A673 (cell line): ENCODE measurements around the gene CKB. TPM values are rescaled to one million over a fixed set of nuclear protein-coding genes. Genes with fewer than 3 reads are reported as not detected.
A peak's percentile ranks its signal among the peaks of the same experiment; 100 is the strongest.

Source experiments
- BruUV-seq: library from RNA; stranded (reverse); fragments of 400-500 nt; replicated peaks from 2 replicates; lab custom pipeline; 2021; lab: Mats Ljungman, UMichigan
- CTCF ChIA-PET: fragments of 300-600 bp; sonication (Branson Sonifier 250); formaldehyde crosslinking; loops from one replicate; lab custom pipeline; 2022; ENCODE audit warnings: antibody characterized with exemption; lab: Charles Lee
- POLR2A ChIA-PET: fragments of 300-600 bp; sonication (Branson Sonifier 250); formaldehyde crosslinking; loops from one replicate; lab custom pipeline; 2022; ENCODE audit warnings: antibody characterized with exemption; ENCODE audit not compliant: low non-redundant PET; lab: Charles Lee
- DNase-seq: peaks from one replicate; pipeline ENCODE4 v3.0.0-alpha.2; 2015; ENCODE audit warnings: low spot score
- H3K27ac ChIP-seq: fragments of 200-600 bp; sonication (generic); 2 replicates; pipeline ENCODE4 v1.5.1; 2016; ENCODE audit warnings: mixed run types, low read depth, mild to moderate bottlenecking, mixed read lengths, antibody characterized with exemption, low read length; ENCODE audit not compliant: poor library complexity, severe bottlenecking
- H3K27me3 ChIP-seq: fragments of 200-600 bp; sonication (generic); replicated peaks from 2 replicates; pipeline ENCODE4 v1.6.1; 2017; ENCODE audit warnings: mixed run types, low read depth, mild to moderate bottlenecking, mixed read lengths, antibody characterized with exemption, low read length; ENCODE audit not compliant: insufficient read depth, poor library complexity
- H3K36me3 ChIP-seq: fragments of 200-600 bp; sonication (generic); 2 replicates; pipeline ENCODE4 v1.6.1; 2016; ENCODE audit warnings: mixed run types, mild to moderate bottlenecking, mixed read lengths, antibody characterized with exemption, low read length; ENCODE audit not compliant: insufficient read depth, poor library complexity, severe bottlenecking
- H3K4me1 ChIP-seq: fragments of 200-600 bp; sonication (generic); 2 replicates; pipeline ENCODE4 v1.6.1; 2017; ENCODE audit warnings: mixed run types, mild to moderate bottlenecking, mixed read lengths, antibody characterized with exemption, low read length; ENCODE audit not compliant: insufficient read depth, poor library complexity, severe bottlenecking
- H3K4me3 ChIP-seq: fragments of 200-600 bp; sonication (generic); 2 replicates; pipeline ENCODE4 v1.5.1; 2016; ENCODE audit warnings: low read depth, mixed run types, mild to moderate bottlenecking, mixed read lengths, low read length; ENCODE audit not compliant: poor library complexity, severe bottlenecking
- H3K9me3 ChIP-seq: fragments of 200-600 bp; sonication (generic); 2 replicates; pipeline ENCODE4 v1.6.1; 2016; ENCODE audit warnings: mixed run types, low read depth, mild to moderate bottlenecking, mixed read lengths, antibody characterized with exemption, low read length; ENCODE audit not compliant: poor library complexity, severe bottlenecking
- CTCF ChIP-seq: fragments of 300-800, 200-600 bp; sonication (generic); conservative IDR thresholded peaks from 2 replicates; pipeline ENCODE4 v1.5.1; 2017; ENCODE audit warnings: low read depth, mild to moderate bottlenecking, antibody characterized with exemption, low read length, moderate library complexity, mixed read lengths
- EZH2 ChIP-seq: fragments of 200-600 bp; sonication (generic); IDR thresholded peaks from 2 replicates; pipeline ENCODE4 v1.6.1; 2017; ENCODE audit warnings: borderline replicate concordance, low read depth, mild to moderate bottlenecking, mixed read lengths, antibody characterized with exemption, low read length; ENCODE audit not compliant: poor library complexity, severe bottlenecking
- intact Hi-C: fragments of 100-400 bp; cut with micrococcal nuclease; formaldehyde crosslinking; loops from one replicate; pipeline ENCODE4 v1.10.0; 2022; ENCODE audit not compliant: unreplicated experiment
- total RNA-seq: library from RNA; stranded (reverse); gene quantifications from 2 replicates; pipeline ENCODE4 v1.2.3, GENCODE V29; 2021

The CKB gene
- total RNA-seq, 1 experiment from 2014 or later: 118 TPM

- H3K27ac ChIP-seq: no peak overlapping the region
- TSS peak; percentile 30 for BruUV-seq
- no peak for DNase-seq
- TF ChIP-seq CTCF: no peak
- no peak for TF ChIP-seq EZH2
- peaks cover 21% of the 10 kb centered on the region for H3K36me3 ChIP-seq
- ChIA-PET POLR2A (no interaction called here), CTCF (no interaction called here)
- H3K27me3 ChIP-seq: no peaks in the 10 kb centered on the region
- H3K4me1 ChIP-seq: peaks cover 44% of the 10 kb centered on the region
- H3K4me3 ChIP-seq: no peak overlapping the region
- intact Hi-C loops: no loop called here
- no peaks in the 10 kb centered on the region for H3K9me3 ChIP-seq
These were observed 37.1 kb upstream of the CKB start for GRCh38 chr14:103559766-103560165.

- ChIA-PET POLR2A (interaction anchor here (1.8 kb wide), 1 partner anchor 36 kb away, joined by 4 read pairs; no protein-coding TSS in a partner anchor), CTCF (interaction anchor here (1.0 kb wide), 1 partner anchor 30 kb away, joined by 4 read pairs; the partner anchor contains the start of gene TRMT61A)
- intact Hi-C loops: no loop called here
- no TSS peak for BruUV-seq
- Histone ChIP-seq H3K4me1 (peaks cover 39% of the 10 kb centered on the region), H3K27ac (peak overlapping the region; percentile 3), H3K9me3 (no peaks in the 10 kb centered on the region), H3K36me3 (peaks cover 21% of the 10 kb centered on the region), H3K27me3 (no peaks in the 10 kb centered on the region), H3K4me3 (no peak overlapping the region)
- no peak for TF ChIP-seq CTCF
- no peak for TF ChIP-seq EZH2
- peak; percentile 80 for DNase-seq
These were observed 35.6 kb upstream of the CKB start for GRCh38 chr14:103558071-103558882.

GRCh38 chr14:103556946-103557758 lies 34.5 kb upstream of the CKB start:
- H3K27ac ChIP-seq: peak overlapping the region; percentile 19
- POLR2A ChIA-PET: interaction anchor here (0.6 to 1.8 kb wide), 3 partner anchors 37 to 455 kb away, joined by 4 to 7 read pairs (median 6); no protein-coding TSS in a partner anchor
- H3K27me3 ChIP-seq: no peaks in the 10 kb centered on the region
- H3K4me3 ChIP-seq: no peak overlapping the region
- intact Hi-C loops: no loop called here
- peaks cover 39% of the 10 kb centered on the region for H3K4me1 ChIP-seq
- no peak for TF ChIP-seq EZH2
- TF ChIP-seq CTCF: no peak
- no peaks in the 10 kb centered on the region for H3K9me3 ChIP-seq
- BruUV-seq: no TSS peak
- CTCF ChIA-PET: interaction anchor here (0.6 to 1.0 kb wide), 2 partner anchors 10 to 28 kb away, joined by 3 to 4 read pairs; partner anchors contain the start of gene TRMT61A
- no peak for DNase-seq
- H3K36me3 ChIP-seq: peaks cover 21% of the 10 kb centered on the region
